ENCODE data around the gene RALGAPA1. TPM values are rescaled to one million over a fixed set of nuclear protein-coding genes. Genes with fewer than 3 reads are reported as not detected.
A peak's percentile ranks its signal among the peaks of the same experiment; 100 is the strongest.

RALGAPA1 gene
- total and polyA plus RNA-seq, 2 donors (not counting 1 experiment from before 2014, with no cell fraction given) = 17.3 to 94.0 TPM

- Histone ChIP-seq H3K4me3 (ENCODE audit: control extremely low read depth in 1 of 5, extremely low read depth in 1 of 5, insufficient read depth in 1 of 5, low read depth in 2 of 5, low read length in 4 of 5) (peak within 1 kb of the TSS in 4 of 5 experiments; percentile 43 to 67 (median 62)), H3K9ac (ENCODE audit: low read length) (peak within 1 kb of the TSS; percentile 63), H3K4me2 (replicated peaks; ENCODE audit: low read depth, low read length, poor library complexity, severe bottlenecking) (peak within 1 kb of the TSS; percentile 96), H3K9me3 (ENCODE audit: control extremely low read depth in 1 of 3, control insufficient read depth in 2 of 3, insufficient read depth in 1 of 3, low read length in 2 of 3) (peaks cover 0 to 11% (median 2%) of the 10 kb centered on the region in 3 donors), H4K20me1 (ENCODE audit: control insufficient read depth, insufficient read depth, low read length, poor library complexity, severe bottlenecking) (no peaks in the 10 kb centered on the region), H3K27me3 (replicated peaks in 1 of 4; ENCODE audit: control extremely low read depth in 1 of 4, control insufficient read depth in 3 of 4, insufficient read depth in 4 of 4, low read length in 3 of 4) (peaks cover 3 to 35% (median 34%) of the 10 kb centered on the region in 4 experiments), H3K79me2 (ENCODE audit: control insufficient read depth, insufficient read depth, low read length) (no peaks in the 10 kb centered on the region), H2AFZ (ENCODE audit: insufficient read depth, low read depth, low read length, poor library complexity, severe bottlenecking) (peak within 1 kb of the TSS; percentile 67), H3K27ac (ENCODE audit: low read length in 2 of 2) (no peak within 1 kb of the TSS), H3K36me3 (replicated peaks in 1 of 2; ENCODE audit: control extremely low read depth in 1 of 2, control insufficient read depth in 1 of 2, extremely low read depth in 1 of 2, insufficient read depth in 2 of 2, low read length in 1 of 2) (no peaks in the 10 kb centered on the region), H3K4me1 (ENCODE audit: control insufficient read depth in 2 of 2, insufficient read depth in 2 of 2, low read length in 2 of 2) (peaks cover 21 to 23% of the 10 kb centered on the region in 2 donors)
- POLR2A ChIA-PET = no interaction called here
- H3K4me3 Mint-ChIP-seq = peak within 1 kb of the TSS; percentile 87
- H3K27ac Mint-ChIP-seq = no peak within 1 kb of the TSS
- peaks cover 18% of the 10 kb centered on the region for H3K4me1 Mint-ChIP-seq
- intact Hi-C loops (cut with micrococcal nuclease) = loop anchor here (10.0 kb wide), 3 partner anchors 239 to 489 kb away; partner anchors contain the start of genes FAM177A1, PSMA6 and RALGAPA1
- WGBS (ENCODE audit: insufficient coverage) = under 1% methylated on average over 100 of the region's 100 CpGs
- TF ChIP-seq EZH2 (IDR thresholded peaks at IDR 0.05; ENCODE audit: borderline replicate concordance, insufficient read depth, low read depth, low read length, poor library complexity, severe bottlenecking) (peak; percentile 86), CTCF (IDR thresholded peaks at IDR 0.05) (no peak)
- ATAC-seq (ENCODE audit: low read depth) (peak; percentile 65), DNase-seq (peak; percentile 57)
- H3K9me3 Mint-ChIP-seq (ENCODE audit: insufficient read depth) = no peaks in the 10 kb centered on the region
- CTCF ChIA-PET = no interaction called here
- peaks cover 57% of the 10 kb centered on the region for H3K27me3 Mint-ChIP-seq
Measured at GRCh38 chr14:35533357-35534207, 275.5 kb downstream of the RALGAPA1 start, which contains the start of gene INSM2. Gene INSM2, plus strand, starts transcription at chr14:35534164. Its CDS starts 89 bp downstream, at chr14:35534253.
